ENCODE data around the gene NPM3.

DNA sequence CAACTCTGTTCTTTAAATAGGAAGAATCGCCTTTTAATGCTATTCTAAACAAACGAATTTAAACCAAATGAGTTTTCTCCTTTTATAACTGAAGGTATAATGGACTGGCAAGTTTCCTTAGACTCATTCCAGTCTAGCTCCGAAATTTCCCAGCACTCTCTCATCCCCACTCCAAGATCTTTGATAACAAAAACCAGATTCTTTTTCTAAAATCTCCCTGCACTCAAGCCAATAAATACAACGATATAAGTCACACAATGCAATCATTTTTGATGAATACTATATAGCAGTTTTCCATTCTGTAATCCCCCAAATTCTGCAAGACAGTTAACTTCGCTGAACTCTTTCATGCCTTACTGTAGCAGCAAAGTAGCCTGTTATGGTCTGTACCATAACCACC is 33.1 kb upstream of the NPM3 start:
- no peak for TF ChIP-seq CTCF (IDR thresholded peaks at IDR 0.05; ENCODE audit: low read depth, low read length)
- TF ChIP-seq EZH2phosphoT487 (IDR thresholded peaks at IDR 0.05; ENCODE audit: low read depth), result no peak

Data from OCI-LY3 (cell line).